ENCODE data around the gene ZNF789. TPM values are rescaled to one million over a fixed set of nuclear protein-coding genes. Genes with fewer than 3 reads are reported as not detected.

Gene ZNF789
- total RNA-seq, 1 donor from 2014 or later = 21.7 TPM

- no peak overlapping the region for H2AFZ ChIP-seq (ENCODE audit: low read depth, low read length)
- peaks cover 32% of the 10 kb centered on the region for H4K20me1 ChIP-seq (ENCODE audit: insufficient read depth, low read length)
- peaks cover 14% of the 10 kb centered on the region for H3K36me3 ChIP-seq (ENCODE audit: insufficient read depth, low read length)
- Mint-ChIP-seq H3K9me3 (ENCODE audit: unreplicated experiment) (peaks cover 16% of the 10 kb centered on the region), H3K36me3 (ENCODE audit: low read depth, unreplicated experiment) (peaks cover 22% of the 10 kb centered on the region), H3K27me3 (ENCODE audit: low read depth, unreplicated experiment) (no peaks in the 10 kb centered on the region), H3K4me1 (ENCODE audit: low read depth, unreplicated experiment) (peaks cover 9% of the 10 kb centered on the region), H3K27ac (ENCODE audit: unreplicated experiment) (peak overlapping the region; percentile 7), H3K4me3 (ENCODE audit: unreplicated experiment) (peak overlapping the region; percentile 100)
- no peaks in the 10 kb centered on the region for H3K27me3 ChIP-seq (ENCODE audit: insufficient read depth, low read length)
- peak overlapping the region; percentile 97 for H3K4me3 ChIP-seq (ENCODE audit: insufficient read depth, low read depth, low read length)
- H3K9me3 ChIP-seq (ENCODE audit: insufficient read depth, low read depth, low read length) = peaks cover 13% of the 10 kb centered on the region
- H3K9ac ChIP-seq (ENCODE audit: low read length) = peak overlapping the region; percentile 96
- peaks cover 72% of the 10 kb centered on the region for H3K79me2 ChIP-seq (ENCODE audit: insufficient read depth, low read length)
- H3K27ac ChIP-seq (ENCODE audit: low read depth, low read length) = no peak overlapping the region
- DNase-seq (ENCODE audit: low read depth) (no peak), FAIRE-seq (no peak)
- TF ChIP-seq EZH2 (IDR thresholded peaks at IDR 0.05; ENCODE audit: insufficient read depth, low read length) (no peak), CTCF (IDR thresholded peaks at IDR 0.05; ENCODE audit: insufficient read depth, low read depth, low read length) (no peak)
- peaks cover 8% of the 10 kb centered on the region for H3K4me1 ChIP-seq (ENCODE audit: insufficient read depth, low read length)
- H3K4me2 ChIP-seq (ENCODE audit: low read length) = peak overlapping the region; percentile 97
Observed at GRCh38 chr7:99497766-99498545, 25.3 kb downstream of the ZNF789 start.

- Mint-ChIP-seq H3K36me3 (ENCODE audit: low read depth, unreplicated experiment) (peaks cover 16% of the 10 kb centered on the region), H3K27me3 (ENCODE audit: low read depth, unreplicated experiment) (no peaks in the 10 kb centered on the region), H3K9me3 (ENCODE audit: unreplicated experiment) (peaks cover 10% of the 10 kb centered on the region), H3K4me3 (ENCODE audit: unreplicated experiment) (peak overlapping the region; percentile 100), H3K27ac (ENCODE audit: unreplicated experiment) (peak overlapping the region; percentile 56), H3K4me1 (ENCODE audit: low read depth, unreplicated experiment) (peaks cover 9% of the 10 kb centered on the region)
- H3K4me2 ChIP-seq (ENCODE audit: low read length) = peak overlapping the region; percentile 97
- peak overlapping the region; percentile 96 for H3K9ac ChIP-seq (ENCODE audit: low read length)
- H3K4me1 ChIP-seq (ENCODE audit: insufficient read depth, low read length) = peaks cover 8% of the 10 kb centered on the region
- H3K27ac ChIP-seq (ENCODE audit: low read depth, low read length) = no peak overlapping the region
- peaks cover 10% of the 10 kb centered on the region for H3K36me3 ChIP-seq (ENCODE audit: insufficient read depth, low read length)
- H4K20me1 ChIP-seq (ENCODE audit: insufficient read depth, low read length) = peaks cover 32% of the 10 kb centered on the region
- FAIRE-seq (no peak), DNase-seq (ENCODE audit: low read depth) (no peak)
- H3K9me3 ChIP-seq (ENCODE audit: insufficient read depth, low read depth, low read length) = peaks cover 10% of the 10 kb centered on the region
- peaks cover 68% of the 10 kb centered on the region for H3K79me2 ChIP-seq (ENCODE audit: insufficient read depth, low read length)
- no peak overlapping the region for H2AFZ ChIP-seq (ENCODE audit: low read depth, low read length)
- TF ChIP-seq EZH2 (IDR thresholded peaks at IDR 0.05; ENCODE audit: insufficient read depth, low read length) (no peak), CTCF (IDR thresholded peaks at IDR 0.05; ENCODE audit: insufficient read depth, low read depth, low read length) (no peak)
- H3K4me3 ChIP-seq (ENCODE audit: insufficient read depth, low read depth, low read length) = peak overlapping the region; percentile 97
- no peaks in the 10 kb centered on the region for H3K27me3 ChIP-seq (ENCODE audit: insufficient read depth, low read length)
Observed at GRCh38 chr7:99498546-99498944, 25.9 kb downstream of the ZNF789 start.

- Histone ChIP-seq H3K27ac (ENCODE audit: low read depth, low read length) (peak overlapping the region; percentile 90), H3K27me3 (ENCODE audit: insufficient read depth, low read length) (no peaks in the 10 kb centered on the region), H3K9ac (ENCODE audit: low read length) (peak overlapping the region; percentile 96), H4K20me1 (ENCODE audit: insufficient read depth, low read length) (peaks cover 24% of the 10 kb centered on the region), H3K4me1 (ENCODE audit: insufficient read depth, low read length) (peaks cover 8% of the 10 kb centered on the region), H3K36me3 (ENCODE audit: insufficient read depth, low read length) (peaks cover 2% of the 10 kb centered on the region), H3K9me3 (ENCODE audit: insufficient read depth, low read depth, low read length) (peaks cover 2% of the 10 kb centered on the region), H3K79me2 (ENCODE audit: insufficient read depth, low read length) (peaks cover 60% of the 10 kb centered on the region), H3K4me3 (ENCODE audit: insufficient read depth, low read depth, low read length) (peak overlapping the region; percentile 97), H3K4me2 (ENCODE audit: low read length) (peak overlapping the region; percentile 97), H2AFZ (ENCODE audit: low read depth, low read length) (peak overlapping the region; percentile 85)
- FAIRE-seq (no peak), DNase-seq (ENCODE audit: low read depth) (peak; percentile 16)
- Mint-ChIP-seq H3K9me3 (ENCODE audit: unreplicated experiment) (peaks cover 2% of the 10 kb centered on the region), H3K36me3 (ENCODE audit: low read depth, unreplicated experiment) (peaks cover 8% of the 10 kb centered on the region), H3K4me3 (ENCODE audit: unreplicated experiment) (peak overlapping the region; percentile 100), H3K27ac (ENCODE audit: unreplicated experiment) (peak overlapping the region; percentile 98), H3K27me3 (ENCODE audit: low read depth, unreplicated experiment) (no peaks in the 10 kb centered on the region), H3K4me1 (ENCODE audit: low read depth, unreplicated experiment) (peaks cover 9% of the 10 kb centered on the region)
- no peak for TF ChIP-seq CTCF (IDR thresholded peaks at IDR 0.05; ENCODE audit: insufficient read depth, low read depth, low read length)
- TF ChIP-seq EZH2 (IDR thresholded peaks at IDR 0.05; ENCODE audit: insufficient read depth, low read length) = no peak
Observed at GRCh38 chr7:99499371-99499720, 26.7 kb downstream of the ZNF789 start.

All from astrocyte (in vitro differentiated cells and primary cell).